VCaP (cell line): ENCODE results near the gene PARVB.
"Not testable (repeated sequence)": the region's sequence is repeated elsewhere in the genome, so short reads cannot be mapped to it uniquely, and the experiment has no call there.

ENCODE experiments used
- H3K27ac ChIP-seq: fragments of 450-650 bp; 2 replicates; pipeline ENCODE4 v1.5.1; 2017
- CTCF ChIP-seq: fragments of 450-650 bp; conservative IDR thresholded peaks from 2 replicates; pipeline ENCODE4 v1.5.1; 2017; ENCODE audit warnings: mild to moderate bottlenecking, moderate library complexity

PARVB gene

GRCh38 chr22:44005524-44005923, 18.6 kb upstream of the PARVB start:
- H3K27ac ChIP-seq = no peak overlapping the region
- TF ChIP-seq CTCF = no peak

GRCh38 chr22:44012162-44012561, 11.9 kb upstream of the PARVB start:
- H3K27ac ChIP-seq = no peak overlapping the region
- TF ChIP-seq CTCF = no peak

- no peak overlapping the region for H3K27ac ChIP-seq
- no peak for TF ChIP-seq CTCF
These were observed 11.5 kb upstream of the PARVB start for GRCh38 chr22:44012591-44012990.

- TF ChIP-seq CTCF = no peak
- H3K27ac ChIP-seq = no peak overlapping the region
These were observed 9.9 kb upstream of the PARVB start for GRCh38 chr22:44014241-44014640.

- not testable (repeated sequence) for H3K27ac ChIP-seq
These were observed 7.5 kb upstream of the PARVB start for GRCh38 chr22:44016586-44016985.

GRCh38 chr22:44018594-44018993, 5.5 kb upstream of the PARVB start:
- H3K27ac ChIP-seq = no peak overlapping the region
- no peak for TF ChIP-seq CTCF

GRCh38 chr22:44019416-44019815, 4.7 kb upstream of the PARVB start:
- H3K27ac ChIP-seq = no peak overlapping the region
- no peak for TF ChIP-seq CTCF

- no peak for TF ChIP-seq CTCF
- H3K27ac ChIP-seq = no peak overlapping the region
These were observed 4.3 kb upstream of the PARVB start for GRCh38 chr22:44019846-44020245.
